HepG2 (cell line): ENCODE measurements around the gene AEN.

Experiments used
- EHMT2 ChIP-seq: fragments of 200-600 bp; sonication (generic); IDR thresholded peaks from 2 replicates; pipeline ENCODE4 v1.7.0; 2017; ENCODE audit warnings: antibody characterized with exemption, low read depth, low read length, borderline replicate concordance
- EZH2 ChIP-seq: conservative IDR thresholded peaks from 2 replicates; pipeline ENCODE4 v1.6.1; 2012; ENCODE audit warnings: mild to moderate bottlenecking, low read depth, low read length, moderate library complexity
- GABPA ChIP-seq, 2 experiments: IDR thresholded peaks; 2 replicates each; pipeline ENCODE4 v1.6.1; 2011 to 2016; ENCODE audit warnings: low read depth in 2 of 2, low read length in 1 of 2, missing biosample characterization in 1 of 2, missing genetic modification characterization in 1 of 2
- KAT2B ChIP-seq: fragments of 150-350 bp; IDR thresholded peaks from 2 replicates; pipeline ENCODE4 v1.6.1; 2014; ENCODE audit warnings: low read depth, low read length, borderline replicate concordance
- NRL ChIP-seq: sonication (generic); formaldehyde crosslinking; IDR thresholded peaks from 2 replicates; pipeline ENCODE4 v1.5.0; 2020; ENCODE audit warnings: missing genetic modification reagents, mild to moderate bottlenecking, moderate library complexity, borderline replicate concordance
- POLR2AphosphoS5 ChIP-seq: IDR thresholded peaks from 2 replicates; pipeline ENCODE4 v1.6.1; 2012; ENCODE audit warnings: low read depth, low read length
- YY1 ChIP-seq: IDR thresholded peaks from 2 replicates; pipeline ENCODE4 v1.6.1; 2011; ENCODE audit warnings: low read length, low read depth, moderate library complexity, mild to moderate bottlenecking; ENCODE audit not compliant: insufficient read depth, insufficient replicate concordance
- ZC3H4 ChIP-seq: sonication (generic); formaldehyde crosslinking; IDR thresholded peaks from 2 replicates; pipeline ENCODE4 v1.4.0; 2020; ENCODE audit warnings: missing genetic modification reagents, borderline replicate concordance
- ZNF562 ChIP-seq: sonication (generic); formaldehyde crosslinking; IDR thresholded peaks from 2 replicates; pipeline ENCODE4 v1.8.0; 2022; ENCODE audit warnings: missing genetic modification reagents, borderline replicate concordance
- ZNF563 ChIP-seq: sonication (generic); formaldehyde crosslinking; IDR thresholded peaks from 2 replicates; pipeline ENCODE4 v1.8.0; 2022; ENCODE audit warnings: mild to moderate bottlenecking, moderate library complexity, missing genetic modification reagents
- TF ChIP-seq, protein P1 (sequence below): sonication (generic); formaldehyde crosslinking; IDR thresholded peaks from 2 replicates; pipeline ENCODE4 v1.5.1; 2020; ENCODE audit warnings: mild to moderate bottlenecking, moderate library complexity, missing genetic modification reagents
- TF ChIP-seq, protein P2 (sequence below): sonication (generic); formaldehyde crosslinking; IDR thresholded peaks from 2 replicates; pipeline ENCODE4 v1.5.0; 2020; ENCODE audit warnings: mild to moderate bottlenecking, missing genetic modification reagents, moderate library complexity
- TF ChIP-seq, protein P3 (sequence below): sonication (generic); formaldehyde crosslinking; IDR thresholded peaks from 2 replicates; pipeline ENCODE4 v1.4.0; 2020; ENCODE audit warnings: missing genetic modification reagents, borderline replicate concordance

DNA sequence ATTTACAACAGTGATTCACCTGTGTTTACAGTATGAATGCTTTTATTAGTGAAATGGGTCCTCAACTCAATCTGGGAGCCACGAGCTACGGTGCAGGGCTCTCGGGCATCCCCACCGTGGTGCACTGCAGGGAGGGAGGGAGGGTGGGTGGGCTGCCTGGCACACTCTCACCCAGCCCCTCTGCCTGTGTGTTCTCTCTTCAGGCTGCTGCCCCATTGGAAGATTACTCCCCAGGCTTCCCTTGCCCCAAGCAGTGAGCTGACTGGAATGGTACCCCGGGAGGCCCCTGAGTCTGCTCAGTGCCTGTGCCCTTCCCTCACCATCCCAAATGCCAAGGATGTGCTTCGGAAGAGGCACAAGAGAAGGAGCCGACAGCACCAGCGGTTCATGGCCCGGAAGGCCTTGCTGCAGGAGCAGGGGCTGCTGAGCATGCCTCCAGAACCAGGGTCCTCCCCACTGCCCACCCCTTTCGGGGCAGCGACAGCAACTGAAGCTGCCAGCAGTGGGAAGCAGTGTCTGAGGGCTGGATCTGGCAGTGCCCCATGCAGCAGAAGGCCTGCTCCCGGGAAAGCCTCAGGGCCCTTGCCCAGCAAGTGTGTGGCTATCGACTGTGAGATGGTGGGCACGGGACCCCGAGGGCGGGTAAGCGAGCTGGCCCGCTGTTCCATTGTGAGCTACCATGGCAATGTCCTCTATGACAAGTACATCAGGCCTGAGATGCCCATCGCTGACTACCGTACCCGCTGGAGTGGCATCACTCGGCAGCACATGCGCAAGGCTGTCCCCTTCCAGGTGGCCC is 5.0 kb downstream of the AEN start:
- TF ChIP-seq EHMT2 (no peak), YY1 (no peak), NRL (CRISPR knock-in tag) (no peak), ZNF563 (CRISPR knock-in tag) (no peak), EZH2 (no peak), KAT2B (no peak), ZC3H4 (no peak), GABPA (IDR thresholded peaks at IDR 0.05; ENCODE audit: low read depth, low read length) (no peak), GABPA (CRISPR knock-in tag; IDR thresholded peaks at IDR 0.05; ENCODE audit: low read depth) (no peak), ZNF562 (CRISPR knock-in tag) (no peak), POLR2AphosphoS5 (no peak; the same call in 1 of the 2 replicates)
- TF ChIP-seq, protein P1, sequence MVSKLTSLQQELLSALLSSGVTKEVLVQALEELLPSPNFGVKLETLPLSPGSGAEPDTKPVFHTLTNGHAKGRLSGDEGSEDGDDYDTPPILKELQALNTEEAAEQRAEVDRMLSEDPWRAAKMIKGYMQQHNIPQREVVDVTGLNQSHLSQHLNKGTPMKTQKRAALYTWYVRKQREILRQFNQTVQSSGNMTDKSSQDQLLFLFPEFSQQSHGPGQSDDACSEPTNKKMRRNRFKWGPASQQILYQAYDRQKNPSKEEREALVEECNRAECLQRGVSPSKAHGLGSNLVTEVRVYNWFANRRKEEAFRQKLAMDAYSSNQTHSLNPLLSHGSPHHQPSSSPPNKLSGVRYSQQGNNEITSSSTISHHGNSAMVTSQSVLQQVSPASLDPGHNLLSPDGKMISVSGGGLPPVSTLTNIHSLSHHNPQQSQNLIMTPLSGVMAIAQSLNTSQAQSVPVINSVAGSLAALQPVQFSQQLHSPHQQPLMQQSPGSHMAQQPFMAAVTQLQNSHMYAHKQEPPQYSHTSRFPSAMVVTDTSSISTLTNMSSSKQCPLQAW (CRISPR knock-in tag), result no peak
- TF ChIP-seq, protein P2, sequence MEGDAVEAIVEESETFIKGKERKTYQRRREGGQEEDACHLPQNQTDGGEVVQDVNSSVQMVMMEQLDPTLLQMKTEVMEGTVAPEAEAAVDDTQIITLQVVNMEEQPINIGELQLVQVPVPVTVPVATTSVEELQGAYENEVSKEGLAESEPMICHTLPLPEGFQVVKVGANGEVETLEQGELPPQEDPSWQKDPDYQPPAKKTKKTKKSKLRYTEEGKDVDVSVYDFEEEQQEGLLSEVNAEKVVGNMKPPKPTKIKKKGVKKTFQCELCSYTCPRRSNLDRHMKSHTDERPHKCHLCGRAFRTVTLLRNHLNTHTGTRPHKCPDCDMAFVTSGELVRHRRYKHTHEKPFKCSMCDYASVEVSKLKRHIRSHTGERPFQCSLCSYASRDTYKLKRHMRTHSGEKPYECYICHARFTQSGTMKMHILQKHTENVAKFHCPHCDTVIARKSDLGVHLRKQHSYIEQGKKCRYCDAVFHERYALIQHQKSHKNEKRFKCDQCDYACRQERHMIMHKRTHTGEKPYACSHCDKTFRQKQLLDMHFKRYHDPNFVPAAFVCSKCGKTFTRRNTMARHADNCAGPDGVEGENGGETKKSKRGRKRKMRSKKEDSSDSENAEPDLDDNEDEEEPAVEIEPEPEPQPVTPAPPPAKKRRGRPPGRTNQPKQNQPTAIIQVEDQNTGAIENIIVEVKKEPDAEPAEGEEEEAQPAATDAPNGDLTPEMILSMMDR (CRISPR knock-in tag), result no peak
- TF ChIP-seq, protein P3, sequence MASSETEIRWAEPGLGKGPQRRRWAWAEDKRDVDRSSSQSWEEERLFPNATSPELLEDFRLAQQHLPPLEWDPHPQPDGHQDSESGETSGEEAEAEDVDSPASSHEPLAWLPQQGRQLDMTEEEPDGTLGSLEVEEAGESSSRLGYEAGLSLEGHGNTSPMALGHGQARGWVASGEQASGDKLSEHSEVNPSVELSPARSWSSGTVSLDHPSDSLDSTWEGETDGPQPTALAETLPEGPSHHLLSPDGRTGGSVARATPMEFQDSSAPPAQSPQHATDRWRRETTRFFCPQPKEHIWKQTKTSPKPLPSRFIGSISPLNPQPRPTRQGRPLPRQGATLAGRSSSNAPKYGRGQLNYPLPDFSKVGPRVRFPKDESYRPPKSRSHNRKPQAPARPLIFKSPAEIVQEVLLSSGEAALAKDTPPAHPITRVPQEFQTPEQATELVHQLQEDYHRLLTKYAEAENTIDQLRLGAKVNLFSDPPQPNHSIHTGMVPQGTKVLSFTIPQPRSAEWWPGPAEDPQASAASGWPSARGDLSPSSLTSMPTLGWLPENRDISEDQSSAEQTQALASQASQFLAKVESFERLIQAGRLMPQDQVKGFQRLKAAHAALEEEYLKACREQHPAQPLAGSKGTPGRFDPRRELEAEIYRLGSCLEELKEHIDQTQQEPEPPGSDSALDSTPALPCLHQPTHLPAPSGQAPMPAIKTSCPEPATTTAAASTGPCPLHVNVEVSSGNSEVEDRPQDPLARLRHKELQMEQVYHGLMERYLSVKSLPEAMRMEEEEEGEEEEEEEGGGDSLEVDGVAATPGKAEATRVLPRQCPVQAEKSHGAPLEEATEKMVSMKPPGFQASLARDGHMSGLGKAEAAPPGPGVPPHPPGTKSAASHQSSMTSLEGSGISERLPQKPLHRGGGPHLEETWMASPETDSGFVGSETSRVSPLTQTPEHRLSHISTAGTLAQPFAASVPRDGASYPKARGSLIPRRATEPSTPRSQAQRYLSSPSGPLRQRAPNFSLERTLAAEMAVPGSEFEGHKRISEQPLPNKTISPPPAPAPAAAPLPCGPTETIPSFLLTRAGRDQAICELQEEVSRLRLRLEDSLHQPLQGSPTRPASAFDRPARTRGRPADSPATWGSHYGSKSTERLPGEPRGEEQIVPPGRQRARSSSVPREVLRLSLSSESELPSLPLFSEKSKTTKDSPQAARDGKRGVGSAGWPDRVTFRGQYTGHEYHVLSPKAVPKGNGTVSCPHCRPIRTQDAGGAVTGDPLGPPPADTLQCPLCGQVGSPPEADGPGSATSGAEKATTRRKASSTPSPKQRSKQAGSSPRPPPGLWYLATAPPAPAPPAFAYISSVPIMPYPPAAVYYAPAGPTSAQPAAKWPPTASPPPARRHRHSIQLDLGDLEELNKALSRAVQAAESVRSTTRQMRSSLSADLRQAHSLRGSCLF (CRISPR knock-in tag), result no peak
